SIG-M5 treated with dmso at 0.1 percent for 504 hours (cell line): ENCODE measurements around the gene ARID1B.

Experiments
- DNase-seq: peaks from one replicate; lab custom pipeline; 2025; ENCODE audit not compliant: unreplicated experiment; lab: John Stamatoyannopoulos, UW

The ARID1B gene

DNA sequence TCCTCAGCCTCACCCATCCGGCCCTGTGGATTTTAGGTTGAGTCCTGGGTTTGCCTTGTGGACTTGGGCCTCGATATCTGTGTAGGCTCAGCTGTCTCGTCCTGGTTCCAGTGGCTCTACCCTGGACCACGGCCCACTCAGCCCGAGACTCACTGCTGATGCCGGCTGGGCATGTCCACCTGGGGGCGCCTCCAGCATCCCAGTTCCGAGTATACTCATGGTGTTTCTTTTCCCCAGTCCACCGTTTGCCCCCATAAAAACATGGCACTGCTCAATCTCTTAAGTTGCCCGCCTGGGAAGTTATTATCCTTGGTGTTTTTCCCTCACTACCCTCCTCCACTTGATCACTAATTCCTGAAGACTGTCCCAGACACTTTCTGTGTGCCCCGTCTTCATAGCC is 99.1 kb downstream of the ARID1B start:
- no peak for DNase-seq

DNA sequence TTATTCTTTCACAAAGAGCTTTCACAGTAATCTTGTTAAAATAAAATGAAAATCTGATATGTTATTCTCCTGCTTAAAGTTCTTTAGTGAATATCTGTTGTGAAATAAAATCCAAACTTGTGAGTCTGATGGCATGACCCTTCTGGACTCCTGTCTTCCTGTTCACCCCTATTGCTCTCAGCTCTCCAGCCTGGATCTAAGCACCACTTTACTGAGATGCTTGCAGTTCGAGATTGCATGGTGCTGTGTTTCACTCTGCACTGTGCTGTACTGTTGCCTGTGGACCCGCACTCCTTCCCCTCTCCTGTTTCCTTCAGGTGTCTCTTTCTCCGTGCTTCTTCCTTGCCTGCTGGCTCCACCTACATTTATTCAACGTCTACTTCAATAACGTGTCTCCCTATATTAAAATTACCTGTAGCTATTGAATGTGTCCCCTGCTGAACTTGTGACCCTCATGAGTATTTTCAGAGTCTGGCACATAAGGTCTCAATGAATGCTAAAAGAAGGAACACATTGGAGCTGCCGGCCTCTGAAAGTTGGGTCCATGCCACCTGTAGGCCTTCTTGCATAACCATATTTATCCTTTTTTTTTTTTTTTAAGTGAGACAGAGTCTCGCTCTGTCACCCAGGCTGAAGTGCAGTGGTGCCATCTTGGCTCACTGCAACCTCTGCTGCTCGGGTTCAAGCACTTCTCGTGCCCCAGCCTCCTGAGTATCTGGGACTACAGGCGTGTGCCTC is 100.1 kb downstream of the ARID1B start:
- DNase-seq, result no peak

DNA sequence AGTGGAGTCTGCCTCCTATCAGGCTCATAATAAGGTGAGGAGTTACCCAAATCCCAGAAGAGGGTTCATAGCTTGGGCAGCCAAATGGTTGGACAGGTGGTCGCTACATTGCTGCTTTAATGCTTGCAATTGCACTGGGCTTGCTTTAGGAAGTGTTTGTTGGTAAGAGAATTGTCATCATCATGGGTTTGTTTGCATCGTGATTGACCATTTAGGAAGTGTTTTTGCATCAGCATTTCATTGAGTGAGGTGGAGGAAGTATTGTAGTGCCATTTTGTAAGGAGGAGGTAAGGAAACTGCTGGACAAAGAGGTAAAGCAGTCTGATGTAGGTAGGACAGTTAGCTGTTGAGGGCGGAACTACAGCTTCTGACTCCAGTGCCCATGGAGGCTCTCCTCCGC is 101.5 kb downstream of the ARID1B start:
- no peak for DNase-seq

DNA sequence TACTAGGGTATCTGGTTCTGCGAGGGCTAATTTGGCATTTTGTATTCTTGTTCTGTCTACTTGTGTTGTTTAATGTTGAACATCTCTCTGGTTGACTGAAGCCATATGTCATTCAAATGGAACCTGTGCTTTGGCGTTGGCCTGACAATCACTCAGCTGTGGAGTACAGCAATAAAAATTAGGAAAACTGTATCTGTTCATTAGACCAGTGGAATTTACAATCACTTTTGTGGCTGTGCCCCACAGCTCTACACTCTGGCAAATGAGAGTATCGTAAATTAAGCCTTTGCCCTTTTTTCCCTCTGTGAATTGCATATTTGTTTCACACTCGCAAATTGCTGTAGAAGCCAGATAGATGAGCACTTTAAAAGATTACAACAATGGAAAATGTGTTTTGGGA is 102.0 kb downstream of the ARID1B start:
- no peak for DNase-seq

DNA sequence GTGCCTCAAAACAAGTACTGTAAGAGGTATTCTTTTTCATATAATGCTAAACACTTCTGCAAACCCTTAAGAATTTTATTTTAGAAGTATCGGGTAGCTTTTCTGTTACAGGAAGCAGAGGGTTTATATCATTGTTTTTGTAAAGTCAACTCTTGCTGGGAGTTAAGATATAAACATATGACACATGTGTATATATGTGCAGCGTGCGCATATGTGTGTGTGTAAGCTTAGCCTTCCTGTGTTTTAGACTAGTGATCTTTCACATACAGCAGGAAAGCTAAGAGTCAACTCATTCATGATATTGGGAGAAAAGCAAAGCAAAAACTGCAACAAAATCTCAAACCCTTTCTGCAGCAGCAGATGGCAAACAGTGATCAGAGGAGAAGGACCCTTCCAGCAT is 102.4 kb downstream of the ARID1B start:
- DNase-seq, result no peak

DNA sequence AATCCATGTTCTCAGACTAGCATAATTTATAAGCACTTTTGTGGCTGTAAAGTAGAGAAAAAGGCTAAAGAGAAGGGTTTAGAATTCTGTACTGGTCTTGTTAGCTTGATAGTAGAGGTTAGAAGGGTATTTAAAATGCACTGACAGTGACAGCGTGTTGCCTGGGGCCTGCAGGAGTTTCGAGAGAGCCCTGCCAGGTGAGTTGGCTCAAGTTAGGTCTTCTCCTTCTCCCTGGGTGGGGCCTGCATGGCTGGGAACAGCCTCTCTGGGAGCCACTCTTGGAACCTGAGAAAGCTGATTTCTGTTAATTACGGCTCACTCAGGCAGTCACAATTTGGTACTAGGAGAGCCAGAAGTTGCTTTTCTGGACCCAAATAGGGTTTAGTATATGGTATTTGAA is 103.7 kb downstream of the ARID1B start:
- DNase-seq, result no peak

DNA sequence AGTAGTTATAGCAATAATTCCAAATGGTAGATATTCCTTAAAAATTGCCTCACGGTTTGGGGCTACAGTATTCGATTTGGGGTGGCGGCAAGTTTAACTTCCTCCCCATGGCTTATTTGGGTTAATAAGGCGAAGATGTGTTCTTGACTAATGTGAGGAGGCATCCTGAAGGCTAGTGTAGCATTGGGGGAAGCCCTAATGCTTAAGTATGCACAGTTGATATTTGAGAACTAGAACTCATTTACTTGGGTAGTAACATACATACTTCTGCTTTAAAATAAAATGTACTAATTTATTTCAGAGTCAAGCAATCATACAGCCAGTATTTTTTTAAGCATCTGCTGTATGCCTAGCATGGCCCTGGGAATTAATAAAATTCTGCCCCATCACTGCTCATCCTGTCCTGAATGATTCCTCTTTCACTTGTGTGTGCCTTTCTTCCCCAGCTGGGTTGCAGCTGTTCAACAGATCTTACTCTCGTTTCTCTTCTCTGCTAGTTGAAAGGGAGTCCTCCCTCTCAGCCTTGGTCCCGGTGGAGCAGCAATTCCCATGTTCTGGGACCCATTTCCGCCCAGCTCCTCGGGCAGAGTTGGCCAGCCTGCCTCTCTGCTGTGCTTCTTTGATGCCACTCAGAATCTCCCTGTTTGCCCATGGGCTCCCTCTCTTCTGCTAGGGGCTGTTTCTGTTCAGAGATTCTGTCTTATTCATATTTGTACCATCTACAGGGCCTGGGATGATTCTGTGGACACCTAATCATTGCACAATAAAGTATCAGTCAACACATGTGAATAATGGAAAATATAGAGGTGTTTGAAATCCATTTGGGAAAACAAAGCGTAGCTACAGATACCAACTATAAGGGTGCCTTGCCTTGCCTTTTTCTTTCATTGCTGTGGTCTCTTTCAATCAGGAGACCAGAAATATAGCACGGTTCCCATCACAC is 104.8 kb downstream of the ARID1B start:
- no peak for DNase-seq

DNA sequence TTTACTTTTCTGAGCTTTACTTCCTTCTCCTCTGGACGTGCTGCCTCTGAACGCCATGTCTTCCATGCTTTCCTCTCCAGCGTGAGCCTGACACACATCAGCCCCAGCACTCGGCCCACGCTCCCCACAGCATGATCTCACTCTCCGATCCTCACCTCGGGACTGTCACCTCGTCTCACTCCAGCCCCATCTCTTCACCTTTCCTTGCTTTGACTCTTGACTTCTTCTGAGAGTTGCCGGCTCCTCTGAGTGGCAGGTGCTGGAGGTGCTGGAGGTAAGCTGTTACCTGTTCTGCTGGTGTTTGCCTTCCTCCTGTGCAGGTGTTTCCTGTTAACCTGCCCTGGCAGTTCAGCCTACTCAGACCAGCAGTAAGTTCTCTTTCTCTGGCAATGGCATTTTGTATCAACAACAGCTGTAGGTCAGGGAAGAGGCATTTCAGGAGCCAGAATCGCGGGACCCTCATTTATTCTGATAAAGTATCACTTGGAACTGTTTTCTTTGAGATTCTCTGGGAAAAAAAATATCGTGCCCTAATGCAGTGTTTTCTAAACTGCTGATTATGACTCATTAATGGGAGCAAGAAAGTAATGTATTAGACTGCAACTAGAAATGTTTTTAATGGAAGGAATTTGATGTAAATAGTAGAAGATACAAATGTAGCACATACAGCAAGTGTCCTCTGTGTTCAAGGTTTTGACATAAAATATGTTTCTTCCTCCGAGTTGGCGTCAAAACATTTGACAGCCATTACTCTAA is 106.5 kb downstream of the ARID1B start:
- DNase-seq, result no peak

DNA sequence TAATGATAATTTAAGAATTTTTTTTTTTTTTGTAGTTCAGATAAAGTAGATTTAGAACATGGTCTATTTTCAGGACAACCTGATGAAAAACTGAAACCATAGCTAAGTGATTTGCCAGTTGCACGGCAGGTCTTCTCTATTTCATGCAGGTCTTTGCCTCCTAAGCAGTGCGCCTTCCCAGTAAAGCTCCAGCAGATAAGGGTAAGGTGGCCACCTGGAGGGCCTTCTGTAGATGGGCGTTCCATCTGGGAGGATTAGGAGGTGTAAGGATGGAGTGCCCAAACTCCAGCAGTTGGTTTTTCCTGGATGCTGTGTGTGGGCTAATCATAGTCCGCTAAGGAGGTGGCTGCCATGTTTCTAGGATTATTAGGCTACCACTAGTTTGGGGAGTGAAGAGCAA is 107.1 kb downstream of the ARID1B start:
- DNase-seq, result no peak

DNA sequence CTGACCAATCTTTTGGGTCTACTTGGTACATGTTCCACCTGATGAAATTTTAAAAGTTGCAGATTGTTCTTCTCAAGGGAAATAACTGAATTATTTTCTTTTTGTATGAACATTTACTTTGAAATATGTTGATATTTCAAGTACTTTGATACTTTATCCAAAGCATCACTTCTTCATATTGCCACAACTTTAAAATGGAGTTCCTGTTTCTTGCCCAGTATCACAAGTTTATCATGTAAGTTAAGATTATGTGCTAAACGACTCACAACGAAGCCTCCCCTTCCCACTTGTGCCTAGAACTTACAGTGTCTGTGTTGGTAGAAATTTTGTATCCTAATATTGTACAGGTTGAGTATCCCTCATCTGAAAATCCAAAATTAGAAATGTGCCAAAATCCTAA is 108.4 kb downstream of the ARID1B start:
- no peak for DNase-seq

DNA sequence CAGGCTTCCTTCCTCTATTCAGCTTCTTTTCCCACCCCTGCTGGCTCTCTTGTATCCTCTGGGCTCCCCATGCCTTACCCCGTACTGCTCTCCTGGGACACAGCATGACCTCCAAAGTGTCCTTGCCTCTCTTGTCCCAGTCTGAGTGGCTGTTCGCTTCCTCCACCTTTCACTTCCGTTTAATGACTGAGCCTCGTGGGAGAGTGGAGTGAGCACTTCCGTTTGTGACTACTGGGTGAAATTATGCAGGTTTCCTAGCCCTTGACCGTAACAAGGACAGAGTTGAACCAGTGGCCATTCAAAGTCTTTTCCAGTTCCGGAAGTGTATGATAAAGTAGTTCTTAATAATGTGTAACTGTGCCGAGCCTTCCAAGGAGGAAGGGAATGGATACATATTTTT is 109.2 kb downstream of the ARID1B start:
- DNase-seq, result no peak

DNA sequence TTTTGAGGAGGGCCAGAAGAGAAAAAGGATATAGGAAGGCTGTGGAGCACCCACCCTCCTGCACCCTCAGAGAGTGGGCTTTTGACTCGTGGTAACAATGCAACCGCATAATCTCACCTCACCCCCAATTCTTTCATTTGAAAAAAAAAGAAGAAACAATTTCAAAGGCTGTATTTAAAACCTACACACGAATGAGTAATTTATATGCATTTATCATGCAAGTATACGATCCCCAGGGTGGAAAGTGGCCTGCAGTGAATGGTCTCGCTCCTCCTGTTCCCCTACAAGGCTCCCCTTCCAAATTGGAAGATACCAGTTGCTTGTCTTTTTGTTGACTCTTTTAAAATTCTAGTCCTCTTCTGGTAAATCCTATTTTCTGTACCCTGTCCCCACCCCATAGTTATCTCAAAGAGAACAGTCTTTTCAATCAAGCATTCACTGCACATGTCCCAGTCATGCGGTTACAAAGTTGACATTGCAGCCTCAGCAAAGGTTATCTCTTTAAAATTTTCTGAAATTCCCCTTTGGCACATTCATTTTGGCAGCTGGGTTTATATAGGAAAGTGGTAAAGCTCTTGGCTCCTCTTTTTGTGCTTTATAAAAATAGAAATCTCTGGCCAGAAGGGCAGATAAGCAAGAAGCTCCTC is 110.6 kb downstream of the ARID1B start:
- no peak for DNase-seq

DNA sequence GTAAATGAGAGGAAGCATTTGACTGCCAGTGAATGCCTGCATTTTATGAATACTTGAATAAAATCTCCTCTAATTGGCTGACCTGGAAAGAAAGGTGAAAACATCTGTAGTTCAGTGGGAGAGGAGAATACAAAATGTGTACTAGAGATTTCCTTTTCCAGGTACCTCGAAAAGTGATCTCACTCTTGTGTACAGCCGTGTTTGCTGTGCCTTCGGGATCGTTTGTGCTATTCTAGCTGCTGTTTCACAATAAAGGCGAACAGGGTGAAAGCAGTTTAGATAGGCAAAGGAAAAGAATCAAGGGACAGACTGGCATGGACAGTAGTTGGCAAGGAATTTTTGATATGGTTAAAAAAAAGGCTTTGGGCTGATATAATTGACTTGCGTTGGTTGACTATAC is 112.3 kb downstream of the ARID1B start:
- DNase-seq, result no peak

DNA sequence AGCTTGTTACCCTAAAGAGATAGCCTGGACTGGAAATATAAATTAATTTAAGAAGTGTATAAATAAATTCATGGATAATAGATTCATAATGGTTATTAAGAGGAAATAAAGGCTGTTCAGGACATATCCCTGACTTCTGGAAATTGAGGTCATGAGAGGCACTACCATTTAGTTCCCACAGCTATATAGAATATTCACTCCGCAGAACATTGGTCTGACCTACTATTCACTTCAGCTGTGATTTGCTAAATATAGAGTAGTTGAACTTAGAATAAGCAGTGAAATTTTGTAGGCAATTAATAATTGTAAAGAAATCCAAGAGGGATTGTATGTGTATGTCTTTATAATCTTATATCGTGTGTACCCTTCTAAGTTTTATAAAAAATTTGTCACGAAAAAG is 112.8 kb downstream of the ARID1B start:
- no peak for DNase-seq

DNA sequence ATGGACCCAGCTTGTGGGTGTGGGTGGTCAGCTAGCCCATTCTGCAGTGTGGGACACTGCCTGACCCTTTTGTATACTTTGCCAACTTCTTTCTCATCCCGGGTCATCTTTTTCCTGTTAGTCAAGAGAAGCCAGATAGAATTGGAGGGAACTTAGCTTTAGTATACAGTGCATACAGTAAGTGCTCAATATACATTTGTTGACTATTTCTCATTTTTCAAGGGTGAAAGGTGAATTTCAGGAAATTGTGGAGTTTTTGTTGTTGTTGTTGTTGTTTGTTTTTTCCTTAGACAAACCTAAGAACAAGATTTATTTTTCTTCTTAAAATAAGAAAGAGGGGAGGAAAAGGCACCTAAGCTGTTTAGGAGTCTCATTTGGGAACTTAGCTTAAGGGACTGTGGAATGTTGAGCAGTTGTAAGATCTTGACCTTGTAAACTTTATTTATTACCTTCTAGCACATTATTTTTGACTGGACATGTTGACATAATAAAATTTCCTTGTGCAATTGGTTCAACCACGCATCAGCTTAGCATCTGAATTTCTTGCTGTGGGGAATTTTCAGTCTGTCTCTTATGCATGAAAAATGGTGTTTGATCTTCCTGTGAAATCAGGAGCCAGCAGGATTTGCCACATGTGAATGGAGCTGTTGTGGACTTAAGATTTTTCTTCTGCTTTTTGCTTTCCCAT is 113.6 kb downstream of the ARID1B start:
- no peak for DNase-seq

DNA sequence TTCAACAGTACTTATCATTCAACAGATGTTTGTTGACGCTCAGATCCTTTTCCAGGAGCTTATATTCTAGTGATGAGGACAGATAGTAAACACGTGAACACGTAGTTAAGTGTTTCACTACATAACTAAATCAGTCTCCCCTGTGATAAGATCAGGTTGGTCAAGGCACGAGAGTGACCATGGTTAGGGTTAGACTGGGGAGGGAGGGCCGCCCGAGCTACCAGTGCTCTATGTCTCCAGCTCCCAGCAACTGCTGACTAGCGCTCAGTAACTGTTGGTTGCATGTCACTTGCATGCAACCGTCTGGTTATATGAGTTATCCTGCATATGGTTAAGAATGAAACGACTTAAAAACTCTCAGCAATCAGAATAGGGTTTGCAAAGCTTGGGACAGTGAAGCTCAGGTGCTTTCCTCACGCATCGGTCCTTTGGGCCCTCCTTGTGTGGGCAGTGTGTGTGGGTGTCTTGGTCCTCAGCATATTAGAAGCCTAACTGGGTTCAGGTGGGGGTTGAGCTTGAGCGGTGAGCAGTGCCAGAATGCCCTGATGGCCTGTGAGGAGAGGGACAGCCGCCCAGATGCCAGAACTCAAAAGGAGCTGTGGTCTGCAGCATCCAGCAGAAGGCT is 120.8 kb downstream of the ARID1B start:
- DNase-seq, result no peak

DNA sequence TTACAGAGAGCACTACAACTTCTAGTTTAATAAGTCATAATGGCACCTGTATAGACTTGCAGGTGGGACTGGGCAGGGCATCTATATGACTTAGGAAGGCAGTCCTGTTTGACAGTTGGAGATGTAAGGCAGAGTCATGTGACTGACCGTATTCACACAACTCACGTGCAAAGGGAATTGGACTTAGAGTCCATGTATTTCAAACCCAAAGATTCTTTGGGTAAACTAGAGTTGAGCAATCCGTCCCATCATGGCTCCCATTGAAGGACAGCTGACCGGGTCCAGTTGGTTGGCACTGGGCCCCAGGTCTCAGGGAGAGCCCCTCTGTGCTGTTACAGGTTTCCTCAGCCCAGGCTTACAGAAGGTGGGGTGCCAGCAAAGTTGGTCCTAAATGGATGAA is 121.9 kb downstream of the ARID1B start:
- DNase-seq, result no peak

DNA sequence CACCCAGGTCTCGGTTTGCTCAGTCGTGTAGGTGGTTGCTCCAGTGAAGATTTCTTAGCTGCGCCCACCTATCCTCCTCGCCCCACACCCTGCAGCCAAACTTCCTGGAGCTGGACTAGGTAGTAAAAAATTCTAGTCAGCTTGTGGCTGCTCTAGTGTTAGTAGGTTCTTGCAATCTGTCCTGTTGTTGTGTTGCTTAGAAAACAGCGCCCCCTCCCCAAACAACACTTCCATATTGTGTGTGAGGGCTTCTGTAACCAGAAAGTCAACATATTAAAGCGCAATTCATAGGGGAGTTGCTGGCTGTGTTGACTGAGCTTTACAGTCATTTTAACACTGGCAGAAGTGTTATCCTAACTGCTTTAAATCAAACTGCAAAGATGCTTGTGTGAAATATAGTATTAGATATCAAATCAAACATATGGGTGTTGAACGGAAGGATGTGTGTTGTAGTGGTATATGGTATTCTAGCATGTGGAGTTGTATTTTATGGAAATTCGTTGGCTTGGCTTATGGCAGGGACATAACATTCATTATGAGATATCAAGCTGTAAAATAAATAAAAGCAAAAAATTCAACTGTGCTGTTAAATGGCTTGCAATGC is 122.5 kb downstream of the ARID1B start:
- no peak for DNase-seq

DNA sequence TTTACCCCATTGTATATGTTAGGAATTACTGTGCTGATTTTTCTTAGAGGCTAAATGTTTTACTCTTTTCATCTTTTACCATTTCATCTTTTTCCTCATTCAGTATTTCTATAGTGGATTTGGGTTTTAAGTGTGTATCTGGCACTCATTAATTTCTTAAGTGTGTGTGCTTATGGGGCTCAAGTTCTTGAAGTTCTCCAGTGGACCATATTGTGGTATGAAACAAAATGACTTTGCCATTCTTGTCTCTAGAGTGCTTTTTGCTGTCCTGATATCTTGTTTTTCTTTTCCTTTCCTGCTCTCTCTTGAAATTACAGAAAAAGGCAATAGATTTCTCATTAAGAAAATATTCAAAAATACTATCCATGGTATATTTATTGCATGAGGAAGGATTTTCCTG is 123.1 kb downstream of the ARID1B start:
- DNase-seq, result no peak
